Fibroblast of the aortic adventitia (primary cell): Measurements from ENCODE around the gene MYH11. TPM values are rescaled to one million over a fixed set of nuclear protein-coding genes. Genes with fewer than 3 reads are reported as not detected.
"Not testable (repeated sequence)": the region's sequence is repeated elsewhere in the genome, so short reads cannot be mapped to it uniquely, and the experiment has no call there.

Experiments
- DNase-seq: peaks from one replicate; pipeline ENCODE4 v3.0.0-alpha.2; 2010; ENCODE audit warnings: low read depth
- H3K4me3 ChIP-seq: 2 replicates; pipeline ENCODE4 v1.5.1; 2011; ENCODE audit warnings: low read depth, mild to moderate bottlenecking, control low read depth, low read length, moderate library complexity
- CTCF ChIP-seq: IDR thresholded peaks from 2 replicates; pipeline ENCODE4 v1.5.1; 2011; ENCODE audit warnings: mild to moderate bottlenecking, low read length, control low read depth, inconsistent platforms; ENCODE audit not compliant: insufficient read depth
- total RNA-seq: library from RNA; depleted of rRNA; stranded (reverse); fragments of >200 nt; gene quantifications from 2 replicates; pipeline ENCODE4 v1.2.3, GENCODE V29; 2012; ENCODE audit warnings: low replicate concordance

MYH11 gene
- total RNA-seq, 1 donor, result not detected

GRCh38 chr16:15672514-15673167 lies 184.2 kb downstream of the MYH11 start:
- no peak for TF ChIP-seq CTCF
- peak; percentile 97 for DNase-seq

GRCh38 chr16:15672127-15672513 lies 184.7 kb downstream of the MYH11 start:
- H3K4me3 ChIP-seq, DNase-seq: not testable (repeated sequence)

More at GRCh38 chr16:15672514-15673167, 184.2 kb downstream of the MYH11 start:
- H3K4me3 ChIP-seq, result no peak overlapping the region

DNA sequence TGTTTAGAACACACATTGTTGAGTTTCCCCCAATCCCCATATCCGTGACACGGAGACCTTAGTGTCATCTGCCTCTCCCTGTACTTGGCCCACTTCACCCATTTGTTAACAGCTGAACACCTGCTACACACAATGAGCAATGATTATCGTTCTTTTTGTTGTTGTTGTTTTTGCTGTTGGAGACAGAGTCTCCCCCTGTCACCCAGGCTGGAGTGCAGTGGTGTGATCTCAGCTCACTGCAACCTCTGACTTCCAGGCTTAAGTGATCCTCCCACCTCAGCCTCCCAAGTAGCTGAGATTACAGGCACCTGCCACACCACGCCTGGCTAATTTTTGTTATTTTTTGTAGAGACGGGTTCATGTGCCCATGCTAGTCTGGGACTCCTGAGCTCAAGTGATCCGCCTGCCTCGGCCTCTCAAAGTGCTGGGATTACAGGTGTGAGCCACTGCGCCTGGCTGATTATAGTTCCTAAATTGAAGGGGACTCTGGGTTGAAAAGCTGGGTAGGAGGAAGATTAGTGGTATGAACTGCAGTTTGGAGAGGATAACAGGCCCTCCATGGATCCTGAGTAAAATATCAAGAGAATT lies 185.2 kb downstream of the MYH11 start:
- no peak for TF ChIP-seq CTCF
- H3K4me3 ChIP-seq, result no peak overlapping the region
- no peak for DNase-seq

GRCh38 chr16:15667091-15667742 lies 189.6 kb downstream of the MYH11 start:
- TF ChIP-seq CTCF, result no peak
- DNase-seq, result no peak
- no peak overlapping the region for H3K4me3 ChIP-seq

- TF ChIP-seq CTCF, result no peak
- no peak for DNase-seq
- no peak overlapping the region for H3K4me3 ChIP-seq
Observed at GRCh38 chr16:15665107-15665506, 191.7 kb downstream of the MYH11 start.

GRCh38 chr16:15660203-15660601 lies 196.6 kb downstream of the MYH11 start:
- H3K4me3 ChIP-seq, result peak overlapping the region; percentile 28
- no peak for TF ChIP-seq CTCF
- no peak for DNase-seq

DNA sequence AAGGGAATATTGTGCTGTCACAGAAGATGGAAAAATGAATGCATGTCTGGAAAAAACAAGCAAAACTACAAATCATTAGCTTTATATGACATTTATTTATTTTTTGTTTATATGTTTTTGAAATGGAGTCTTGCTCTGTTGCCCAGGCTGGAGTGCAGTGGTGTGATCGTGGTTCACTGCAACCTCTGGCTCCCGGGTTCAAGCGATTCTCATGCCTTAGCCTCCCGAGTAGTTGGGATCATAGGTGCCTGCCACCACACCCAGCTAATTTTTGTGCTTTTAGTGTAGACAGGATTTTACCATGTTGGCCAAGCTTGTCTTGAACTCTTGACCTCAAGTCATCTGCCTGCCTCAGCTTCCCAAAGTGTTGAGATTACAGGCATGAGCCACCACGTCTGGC lies 198.3 kb downstream of the MYH11 start:
- no peak overlapping the region for H3K4me3 ChIP-seq
- DNase-seq, result no peak
- no peak for TF ChIP-seq CTCF
